Endothelial cell of umbilical vein (primary cell): ENCODE results near the gene FAM50B. TPM values are rescaled to one million over a fixed set of nuclear protein-coding genes. Genes with fewer than 3 reads are reported as not detected.

Experiments used
- BruUV-seq: library from RNA; stranded (reverse); fragments of 400-500 nt; replicated peaks from 2 replicates; lab custom pipeline; 2021; lab: Mats Ljungman, UMichigan
- CTCF ChIA-PET: fragments of 300-600, 350-600 bp; sonication (Branson Sonifier 250); formaldehyde crosslinking; loops from one replicate; lab custom pipeline; 2021; ENCODE audit warnings: antibody characterized with exemption, inconsistent platforms; lab: Charles Lee
- POLR2A ChIA-PET: fragments of 300-600, 350-600 bp; sonication (Branson Sonifier 250); formaldehyde crosslinking; loops from one replicate; lab custom pipeline; 2021; ENCODE audit warnings: antibody characterized with exemption, inconsistent platforms; lab: Charles Lee
- DNase-seq: peaks from one replicate; pipeline ENCODE4 v3.0.0-alpha.2; 2011; ENCODE audit warnings: low read depth, low spot score
- FAIRE-seq: peaks from 2 replicates; lab custom pipeline; 2011; peaks lifted over from hg19 to GRCh38; lab: Jason Lieb, UNC
- H2AFZ ChIP-seq: 2 replicates; pipeline ENCODE4 v1.6.0; 2012; ENCODE audit warnings: low read depth, low read length, control low read depth, inconsistent platforms
- H3K27ac ChIP-seq: 2 replicates; pipeline ENCODE4 v1.5.1; 2011; ENCODE audit warnings: low read depth, mild to moderate bottlenecking, control low read depth, low read length, moderate library complexity; ENCODE audit not compliant: insufficient read depth
- H3K27me3 ChIP-seq, 2 experiments: 2 replicates each; pipeline versions ENCODE4 v1.6.0 to v1.6.1; 2011; ENCODE audit warnings: low read length in 2 of 2, mixed read lengths in 1 of 2; ENCODE audit not compliant: control insufficient read depth in 2 of 2, insufficient read depth in 2 of 2
- H3K36me3 ChIP-seq, 2 experiments: 2 replicates in 1 of 2; 3 replicates in 1 of 2; pipeline ENCODE4 v1.5.1; 2011; ENCODE audit warnings: low read length in 2 of 2, mild to moderate bottlenecking in 1 of 2, moderate library complexity in 1 of 2; ENCODE audit not compliant: control insufficient read depth in 2 of 2, insufficient read depth in 2 of 2; ENCODE audit errors: extremely low read depth in 1 of 2
- H3K4me1 ChIP-seq: 3 replicates; pipeline ENCODE4 v1.5.1; 2011; ENCODE audit warnings: mild to moderate bottlenecking, low read length; ENCODE audit not compliant: control insufficient read depth, insufficient read depth; ENCODE audit errors: extremely low read depth
- H3K4me2 ChIP-seq: 2 replicates; pipeline ENCODE4 v1.6.1; 2011; ENCODE audit warnings: low read length, control low read depth, mixed read lengths; ENCODE audit not compliant: insufficient read depth
- H3K4me3 ChIP-seq, 3 experiments: fragments of 200-600 bp in 1 of 3; sonication (generic), shearing (Covaris generic) in 1 of 3; replicated peaks in 1 of 3; 2 replicates each; pipeline ENCODE4 v1.5.1; 2011 to 2016; ENCODE audit warnings: control low read depth in 3 of 3, low read length in 3 of 3, mild to moderate bottlenecking in 2 of 3, inconsistent platforms in 1 of 3, low read depth in 1 of 3, moderate library complexity in 1 of 3; ENCODE audit not compliant: insufficient read depth in 1 of 3
- H3K79me2 ChIP-seq: 2 replicates; pipeline ENCODE4 v1.6.0; 2012; ENCODE audit warnings: low read length, inconsistent platforms; ENCODE audit not compliant: control insufficient read depth, insufficient read depth
- H3K9ac ChIP-seq: replicated peaks from 2 replicates; pipeline ENCODE3; 2011; ENCODE audit warnings: low read length, control low read depth; ENCODE audit not compliant: insufficient read depth; ENCODE audit errors: extremely low read depth
- H3K9me1 ChIP-seq: replicated peaks from 3 replicates; pipeline ENCODE4 v1.6.0; 2011; ENCODE audit warnings: mild to moderate bottlenecking, low read length; ENCODE audit not compliant: control insufficient read depth, insufficient read depth; ENCODE audit errors: extremely low read depth
- H3K9me3 ChIP-seq: replicated peaks from 2 replicates; pipeline ENCODE4 v1.5.1; 2012; ENCODE audit warnings: low read length, inconsistent platforms; ENCODE audit not compliant: control insufficient read depth, insufficient read depth
- H4K20me1 ChIP-seq: replicated peaks from 2 replicates; pipeline ENCODE3; 2011; ENCODE audit warnings: mild to moderate bottlenecking, low read length; ENCODE audit not compliant: control insufficient read depth, insufficient read depth; ENCODE audit errors: extremely low read depth
- CTCF ChIP-seq, 2 donors: IDR thresholded peaks; 1 replicate in 1 of 2; 2 replicates in 1 of 2; pipeline ENCODE4 v1.5.1; 2011; ENCODE audit warnings: low read length in 2 of 2, mild to moderate bottlenecking in 2 of 2, moderate library complexity in 2 of 2, control low read depth in 1 of 2, inconsistent platforms in 1 of 2, low read depth in 1 of 2; ENCODE audit not compliant: insufficient read depth in 1 of 2; ENCODE audit errors: extremely low read depth in 1 of 2
- EZH2 ChIP-seq: IDR thresholded peaks from 2 replicates; pipeline ENCODE4 v1.6.1; 2012; ENCODE audit warnings: borderline replicate concordance, low read depth, mild to moderate bottlenecking, moderate library complexity, low read length, inconsistent platforms; ENCODE audit not compliant: severe bottlenecking
- FOS ChIP-seq: IDR thresholded peaks from 2 replicates; pipeline ENCODE4 v1.6.1; 2011; ENCODE audit warnings: mild to moderate bottlenecking, low read length, moderate library complexity, borderline replicate concordance; ENCODE audit not compliant: insufficient read depth
- GATA2 ChIP-seq: IDR thresholded peaks from 2 replicates; pipeline ENCODE4 v1.7.0; 2011; ENCODE audit warnings: low read depth, mild to moderate bottlenecking, moderate library complexity, mixed read lengths, low read length; ENCODE audit not compliant: insufficient read length, insufficient read depth
- JUN ChIP-seq: IDR thresholded peaks from 2 replicates; pipeline ENCODE4 v1.6.1; 2011; ENCODE audit warnings: borderline replicate concordance, low read depth; ENCODE audit not compliant: insufficient read length, insufficient read depth
- MAX ChIP-seq: IDR thresholded peaks from 2 replicates; pipeline ENCODE4 v1.6.1; 2011; ENCODE audit not compliant: insufficient read depth, insufficient read length
- MYC ChIP-seq: IDR thresholded peaks from one replicate; pipeline ENCODE4 v1.6.1; 2011; ENCODE audit warnings: mild to moderate bottlenecking, low read depth, low read length
- POLR2A ChIP-seq: IDR thresholded peaks from 2 replicates; pipeline ENCODE4 v1.6.1; 2012; ENCODE audit warnings: low read depth, mild to moderate bottlenecking, control low read depth, low read length
- POLR2AphosphoS5 ChIP-seq: IDR thresholded peaks from 2 replicates; pipeline ENCODE4 v1.6.1; 2012; ENCODE audit warnings: low read depth, mild to moderate bottlenecking, control low read depth, low read length, moderate library complexity; ENCODE audit not compliant: insufficient read depth
- dilution Hi-C: fragments of 300-500 bp; cut with MboI; formaldehyde crosslinking; loops from one replicate; pipeline ENCODE4 v1.15.0; 2019; ENCODE audit warnings: low sequenced_read_pairs; ENCODE audit not compliant: extremely low pct_ligation_motif_present
- intact Hi-C: fragments of 100-400 bp; cut with micrococcal nuclease; formaldehyde crosslinking; loops from one replicate; pipeline ENCODE4 v1.10.0; 2022
- polyA plus RNA-seq, 4 experiments: library from polyadenylated mRNA; depleted of rRNA in 3 of 4; stranded (reverse) in 3 of 4; unstranded in 1 of 4; fragments of >200 nt; gene quantifications; 2 replicates each; pipeline versions ENCODE4 v1.2.1 to v1.2.3, GENCODE V29; 2011 to 2012; ENCODE audit warnings: missing spikeins in 1 of 4
- total RNA-seq: library from RNA; stranded (reverse); gene quantifications from 2 replicates; pipeline ENCODE4 v1.2.3, GENCODE V29; 2021

The FAM50B gene
- total and polyA plus RNA-seq, 2 donors (not counting 3 experiments of a cell fraction or from before 2014, with no cell fraction given): 10.0 to 14.1 TPM

GRCh38 chr6:3816251-3816650, 32.9 kb upstream of the FAM50B start:
- FAIRE-seq (no peak), DNase-seq (no peak)
- H3K27ac ChIP-seq: no peak overlapping the region
- no peaks in the 10 kb centered on the region for H3K36me3 ChIP-seq
- H3K9ac ChIP-seq: no peak overlapping the region
- BruUV-seq: no TSS peak
- no peak for TF ChIP-seq JUN
- TF ChIP-seq EZH2: no peak
- TF ChIP-seq POLR2AphosphoS5: no peak
- no peak for TF ChIP-seq MAX
- TF ChIP-seq POLR2A: no peak
- no peak for TF ChIP-seq GATA2
- TF ChIP-seq FOS: no peak
- no peak for TF ChIP-seq MYC
- TF ChIP-seq CTCF (IDR thresholded peaks at IDR 0.05; ENCODE audit: extremely low read depth in 1 of 2, insufficient read depth in 1 of 2, low read depth in 1 of 2, low read length in 2 of 2): no peak
- H3K79me2 ChIP-seq: no peaks in the 10 kb centered on the region
- H3K4me2 ChIP-seq: no peak overlapping the region
- H3K4me3 ChIP-seq: no peak overlapping the region
- no peaks in the 10 kb centered on the region for H3K27me3 ChIP-seq
- no peaks in the 10 kb centered on the region for H4K20me1 ChIP-seq
- ChIA-PET CTCF (interaction anchor here (1.5 kb wide), 1 partner anchor 97 kb away, joined by 4 read pairs; no protein-coding TSS in a partner anchor), POLR2A (no interaction called here)
- intact Hi-C loops: no loop called here
- H2AFZ ChIP-seq: no peak overlapping the region
- H3K4me1 ChIP-seq: peaks cover 25% of the 10 kb centered on the region
- no peaks in the 10 kb centered on the region for H3K9me1 ChIP-seq
- dilution Hi-C loops: no loop called here
- H3K9me3 ChIP-seq: no peaks in the 10 kb centered on the region
